AML-193 (cell line): Measurements from ENCODE around the gene SLC27A3.
A peak's percentile ranks its signal among the peaks of the same experiment; 100 is the strongest.

Experiments
- DNase-seq, 2 experiments: peaks; one replicate each; lab custom pipeline; 2025; lab: John Stamatoyannopoulos, UW

SLC27A3 gene, protein sequence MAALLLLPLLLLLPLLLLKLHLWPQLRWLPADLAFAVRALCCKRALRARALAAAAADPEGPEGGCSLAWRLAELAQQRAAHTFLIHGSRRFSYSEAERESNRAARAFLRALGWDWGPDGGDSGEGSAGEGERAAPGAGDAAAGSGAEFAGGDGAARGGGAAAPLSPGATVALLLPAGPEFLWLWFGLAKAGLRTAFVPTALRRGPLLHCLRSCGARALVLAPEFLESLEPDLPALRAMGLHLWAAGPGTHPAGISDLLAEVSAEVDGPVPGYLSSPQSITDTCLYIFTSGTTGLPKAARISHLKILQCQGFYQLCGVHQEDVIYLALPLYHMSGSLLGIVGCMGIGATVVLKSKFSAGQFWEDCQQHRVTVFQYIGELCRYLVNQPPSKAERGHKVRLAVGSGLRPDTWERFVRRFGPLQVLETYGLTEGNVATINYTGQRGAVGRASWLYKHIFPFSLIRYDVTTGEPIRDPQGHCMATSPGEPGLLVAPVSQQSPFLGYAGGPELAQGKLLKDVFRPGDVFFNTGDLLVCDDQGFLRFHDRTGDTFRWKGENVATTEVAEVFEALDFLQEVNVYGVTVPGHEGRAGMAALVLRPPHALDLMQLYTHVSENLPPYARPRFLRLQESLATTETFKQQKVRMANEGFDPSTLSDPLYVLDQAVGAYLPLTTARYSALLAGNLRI

DNA sequence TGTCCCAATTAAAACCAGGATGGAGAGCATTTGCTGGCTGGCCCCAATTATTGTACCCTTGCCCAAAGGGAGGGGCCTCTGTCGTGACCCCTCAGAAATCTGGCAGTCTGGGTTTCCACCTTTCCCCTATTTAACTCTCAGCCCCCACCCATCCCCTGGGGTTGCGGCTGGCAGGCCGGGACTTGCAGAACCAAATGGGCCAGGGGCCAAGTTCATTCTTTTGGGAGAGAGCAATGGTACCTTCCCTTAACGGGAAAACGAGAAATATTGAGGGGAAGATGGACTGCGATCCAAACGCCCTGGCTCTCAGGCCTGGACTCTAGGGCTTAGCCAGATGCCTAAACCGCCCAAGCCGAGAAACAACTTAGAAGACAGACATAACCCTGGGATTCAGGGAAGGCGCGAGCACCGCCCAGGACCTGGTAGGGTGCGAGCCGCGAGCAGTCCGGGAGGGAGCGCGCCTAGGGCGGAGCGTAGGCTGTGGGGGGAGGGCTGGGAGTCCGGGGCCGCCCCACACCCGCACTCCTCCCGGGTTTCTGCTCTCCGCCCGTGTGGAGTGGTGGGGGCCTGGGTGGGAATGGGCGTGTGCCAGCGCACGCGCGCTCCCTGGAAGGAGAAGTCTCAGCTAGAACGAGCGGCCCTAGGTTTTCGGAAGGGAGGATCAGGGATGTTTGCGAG, at the start of gene SLC27A3:
Gene SLC27A3, plus strand, starts transcription at position 628 of the 678 bp plus-strand sequence. CDS start 91 bp downstream, outside the sequence.
- no peak for DNase-seq

DNA sequence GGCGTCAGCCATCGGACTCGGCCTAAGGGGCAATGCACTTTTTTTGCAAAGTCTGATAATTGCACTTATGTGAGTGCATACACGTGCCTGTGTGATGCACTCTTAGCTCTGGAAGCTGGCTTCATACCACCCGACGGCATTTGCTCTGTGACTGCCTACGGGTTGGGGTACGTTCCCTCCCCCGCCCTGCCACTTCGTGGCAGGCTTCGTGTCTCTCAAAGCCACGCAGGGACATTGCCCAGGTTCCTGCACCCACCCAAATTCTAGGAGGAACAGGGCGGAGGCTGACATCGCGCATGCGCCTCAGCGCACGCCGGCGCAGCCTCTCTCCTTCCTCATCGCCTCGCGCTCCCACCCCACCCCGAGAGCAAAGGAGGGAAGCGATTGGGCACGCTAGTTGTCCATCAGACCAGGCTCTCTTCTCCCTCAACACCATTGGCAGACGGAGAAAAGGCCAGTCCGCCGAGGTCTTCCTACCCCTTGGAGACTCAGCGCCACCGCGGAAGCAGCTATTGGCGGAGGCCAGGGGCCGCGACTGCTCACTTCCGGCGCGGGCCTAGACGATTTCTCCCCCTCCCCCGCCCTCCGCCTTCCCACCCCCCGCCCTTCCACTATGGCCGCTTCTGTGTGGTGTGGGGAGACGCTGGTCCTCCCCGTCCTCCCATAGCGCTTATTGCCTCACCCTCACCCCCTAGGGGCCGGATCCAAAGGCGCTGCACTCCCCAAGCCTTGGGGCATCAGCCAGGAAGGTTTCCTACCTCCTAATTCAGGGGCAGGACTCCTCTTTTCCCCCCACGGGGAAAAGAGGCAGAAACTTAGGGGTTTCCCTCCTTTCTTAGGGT, 47.5 kb upstream of the SLC27A3 start, which contains the start of gene INTS3:
Gene INTS3, plus strand, starts transcription at position 588 of the 842 bp plus-strand sequence. CDS start 585 bp downstream, outside the sequence.
- DNase-seq, result peak; percentile 97 to 99

DNA sequence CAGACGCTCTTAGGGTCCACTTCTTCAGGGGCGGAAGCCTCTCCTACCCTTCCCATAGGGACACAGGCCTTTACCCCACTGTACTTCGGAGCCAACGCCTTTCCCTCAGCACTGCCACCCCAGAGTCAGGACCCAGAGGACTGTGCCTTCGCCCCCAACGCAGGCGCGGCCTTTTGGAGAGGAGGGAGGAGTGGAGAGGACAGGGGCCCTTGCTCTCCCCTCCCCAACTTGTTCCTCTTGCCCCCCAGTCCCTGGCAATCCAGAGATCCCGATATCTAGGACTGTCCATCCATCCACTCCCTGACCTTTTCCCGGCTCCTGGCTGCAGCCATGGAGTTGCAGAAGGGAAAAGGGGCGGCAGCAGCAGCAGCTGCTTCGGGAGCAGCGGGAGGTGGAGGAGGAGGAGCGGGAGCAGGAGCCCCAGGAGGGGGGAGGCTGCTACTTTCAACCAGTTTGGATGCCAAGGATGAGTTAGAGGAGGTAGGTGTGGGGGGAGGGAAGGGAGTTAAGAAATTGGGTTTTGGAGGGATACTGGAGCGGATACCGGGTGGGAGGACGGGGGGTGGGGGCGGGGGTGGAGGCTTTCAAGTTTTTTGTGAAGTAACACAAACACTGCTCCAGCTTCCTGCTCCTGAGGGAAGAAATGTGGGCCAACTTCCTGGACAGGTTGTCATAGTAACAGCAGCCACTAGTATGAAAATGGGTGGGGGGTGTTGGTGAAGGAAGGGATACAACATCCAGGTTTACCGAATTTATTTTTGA, 46.7 kb upstream of the SLC27A3 start:
- peak in 1 of 2 experiments; percentile 27 for DNase-seq

DNA sequence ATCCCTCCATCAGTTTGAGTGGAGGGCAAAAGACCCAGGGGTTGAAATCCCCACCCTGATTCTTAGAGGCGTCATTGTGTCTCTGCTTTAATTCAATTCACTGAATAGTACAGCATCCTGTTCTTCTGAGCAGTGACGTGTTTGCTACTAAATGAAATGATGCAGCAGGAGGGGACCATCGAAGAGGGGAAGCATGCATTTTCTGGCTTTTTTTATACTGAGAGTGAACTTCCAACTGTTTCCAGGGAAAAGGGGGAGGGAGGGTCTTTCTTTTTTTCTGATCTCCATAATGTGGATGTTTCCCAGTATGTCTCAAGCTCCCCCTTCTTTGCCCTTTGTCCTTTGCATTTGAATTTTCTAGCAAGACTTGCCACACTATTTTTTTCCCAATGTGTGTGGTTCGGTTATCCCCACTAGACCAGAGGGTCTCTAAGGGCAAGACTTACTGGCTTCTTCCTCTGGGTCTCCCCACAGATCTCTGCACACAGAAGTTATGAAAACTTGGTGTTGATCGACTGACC, 44.7 kb upstream of the SLC27A3 start:
- DNase-seq, result no peak

DNA sequence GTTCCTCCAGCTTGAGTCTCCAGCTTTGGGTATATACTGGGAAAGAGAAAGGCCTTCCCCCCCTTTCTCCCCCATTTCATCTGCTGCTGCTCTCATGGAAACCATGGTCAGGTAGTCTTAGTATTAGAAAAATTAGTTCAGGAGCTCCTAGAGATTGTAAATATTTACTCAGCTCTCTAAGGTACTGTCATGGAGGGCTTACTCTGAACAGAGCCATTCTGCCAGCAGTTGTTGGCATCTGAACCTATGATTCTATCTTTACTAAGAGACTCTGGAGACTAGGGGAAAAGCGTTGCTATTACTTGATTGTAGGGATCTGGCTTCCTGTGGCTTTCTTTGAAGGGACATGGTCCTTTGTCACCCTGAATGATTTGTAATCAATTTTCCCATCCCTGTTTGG, 41.2 kb upstream of the SLC27A3 start:
- no peak for DNase-seq

DNA sequence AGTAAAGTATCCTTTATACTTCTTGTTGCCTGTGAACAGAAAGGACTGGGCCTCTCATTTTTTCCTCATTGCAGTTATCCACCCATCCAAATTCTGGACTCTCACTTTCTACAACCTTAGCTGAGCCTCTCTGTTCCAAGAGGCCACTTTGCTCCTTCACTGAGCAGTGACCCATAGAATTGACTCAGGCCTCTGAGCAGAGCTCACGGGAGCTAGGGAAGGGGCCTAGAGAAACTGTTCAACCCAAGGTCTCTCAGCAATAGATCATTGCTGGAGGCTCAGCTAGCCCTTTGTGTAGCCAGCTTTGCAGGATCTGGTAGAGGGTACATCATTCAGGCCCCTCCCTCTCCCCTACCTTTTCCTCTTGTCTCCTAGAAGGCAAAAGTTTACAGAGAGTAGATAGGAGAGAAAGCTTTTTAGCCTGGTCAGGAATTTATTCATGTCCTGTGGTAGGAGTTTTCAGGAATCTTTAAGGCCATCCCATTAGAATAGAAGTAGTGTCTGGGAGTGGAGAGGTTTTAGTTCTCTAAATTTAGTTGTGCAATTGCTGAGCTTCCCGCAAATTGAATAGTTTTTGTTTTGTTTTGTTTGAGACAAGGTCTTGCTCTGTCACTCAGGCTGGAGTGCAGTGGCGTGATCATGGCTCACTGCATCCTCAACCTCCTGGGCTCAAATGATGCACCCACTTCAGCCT, 40.7 kb upstream of the SLC27A3 start:
- peak; percentile 13 to 18 for DNase-seq

DNA sequence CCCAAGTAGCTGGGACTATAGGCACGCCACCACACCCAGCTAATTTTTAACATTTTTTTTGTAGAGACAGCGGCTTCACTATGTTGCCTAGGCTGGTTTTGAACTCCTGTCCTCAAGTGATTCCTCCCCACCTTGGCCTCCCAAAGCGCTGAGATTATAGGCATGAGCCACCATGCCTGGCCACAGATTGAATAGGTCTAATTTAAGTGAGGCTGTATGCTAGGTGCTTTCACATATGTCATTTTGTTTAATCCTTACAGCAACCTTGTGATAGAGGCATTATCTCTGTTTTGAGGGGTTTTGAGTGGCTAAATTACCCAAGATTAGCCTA, 40.2 kb upstream of the SLC27A3 start:
- DNase-seq, result no peak

DNA sequence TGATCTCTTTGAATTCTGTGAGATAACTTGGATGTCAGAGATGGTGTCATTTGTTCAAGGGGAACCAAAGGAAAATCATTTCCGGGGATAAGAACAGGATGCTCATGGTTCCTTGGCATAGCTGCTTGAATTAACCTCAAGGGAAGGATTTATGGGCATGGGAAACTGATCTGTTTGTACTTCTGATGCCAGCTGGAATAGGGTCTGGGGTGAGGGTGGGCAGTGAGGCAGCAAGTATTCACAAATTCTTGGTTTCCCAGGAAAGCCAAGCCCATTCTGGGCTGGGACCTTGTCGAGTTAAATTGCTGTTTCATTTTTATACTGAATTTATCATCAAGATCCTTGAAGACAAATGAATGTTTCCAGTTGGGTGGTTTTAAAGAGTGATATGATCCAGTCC, 33.2 kb upstream of the SLC27A3 start:
- no peak for DNase-seq

DNA sequence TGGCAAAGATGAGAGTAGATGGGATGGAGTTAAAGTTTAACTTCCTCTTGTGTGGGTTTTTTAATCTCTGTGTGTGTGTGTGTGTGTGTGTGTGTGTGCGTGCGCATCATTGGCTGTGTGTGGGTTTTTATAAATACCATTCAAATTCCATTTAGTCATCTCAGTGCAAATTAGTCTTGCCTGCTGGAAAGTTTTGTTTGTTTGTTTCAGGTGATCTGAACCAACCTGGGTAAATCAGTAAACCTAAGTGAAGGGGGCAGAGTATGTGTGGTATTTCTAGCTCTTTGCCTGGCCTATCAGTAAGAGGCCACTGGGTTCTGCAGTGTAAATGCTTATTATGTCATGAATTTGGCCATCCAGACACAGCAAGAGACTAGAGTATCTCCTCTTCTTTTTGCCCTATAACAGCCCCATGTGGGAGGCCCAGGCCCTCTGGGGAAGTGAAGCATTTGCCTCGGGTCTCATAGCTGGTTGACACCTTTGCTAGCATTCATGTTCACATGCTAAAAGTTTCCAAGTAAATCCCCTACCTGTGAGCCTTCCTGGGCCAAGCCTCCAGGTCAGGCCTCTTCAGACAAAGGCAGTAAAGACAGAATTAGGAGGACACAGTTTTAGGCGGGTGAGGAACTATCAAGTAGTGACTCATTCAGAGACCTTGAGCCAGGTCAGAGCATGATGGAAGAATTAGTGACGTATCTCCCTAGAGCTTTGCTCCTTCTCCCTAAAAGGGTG, 32.6 kb upstream of the SLC27A3 start:
- no peak for DNase-seq

DNA sequence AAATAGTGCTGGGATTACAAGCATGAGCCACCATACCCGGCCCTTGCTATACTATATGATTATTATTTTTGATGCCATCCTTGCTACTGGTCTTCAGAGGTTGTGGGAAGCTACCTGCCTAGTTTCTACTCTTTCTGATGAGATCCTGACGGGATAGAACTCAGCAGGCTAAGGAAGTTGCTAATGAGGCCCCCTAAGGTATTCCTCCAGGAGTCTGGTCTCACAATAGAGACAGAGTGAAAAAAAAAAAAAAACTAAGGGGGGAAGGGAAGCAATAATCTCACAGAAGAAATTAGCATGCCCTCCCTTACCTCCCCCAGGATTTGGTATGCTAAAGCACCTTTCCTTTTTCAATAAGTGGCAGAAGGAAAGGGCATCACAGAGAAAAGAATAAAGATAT, 29.8 kb upstream of the SLC27A3 start:
- DNase-seq, result no peak

DNA sequence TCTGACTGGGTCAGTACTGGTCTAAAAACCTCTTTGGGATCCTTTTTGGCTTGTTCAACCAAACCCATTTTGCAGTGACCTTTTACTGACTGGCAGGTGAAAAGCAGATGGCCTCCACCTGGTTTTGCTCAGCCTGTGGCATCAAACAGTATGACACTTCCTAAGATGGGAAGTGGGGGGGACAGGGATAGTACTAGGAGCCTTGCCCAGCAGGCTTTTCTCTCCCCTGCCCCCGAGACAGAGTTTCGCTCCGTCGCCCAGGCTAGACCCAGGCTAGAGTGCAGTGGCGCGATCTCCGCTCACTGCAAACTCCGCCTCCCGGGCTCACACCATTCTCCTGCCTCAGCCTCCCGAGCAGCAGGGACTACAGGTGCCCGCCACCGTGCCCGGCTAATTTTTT, 29.0 kb upstream of the SLC27A3 start:
- no peak for DNase-seq

DNA sequence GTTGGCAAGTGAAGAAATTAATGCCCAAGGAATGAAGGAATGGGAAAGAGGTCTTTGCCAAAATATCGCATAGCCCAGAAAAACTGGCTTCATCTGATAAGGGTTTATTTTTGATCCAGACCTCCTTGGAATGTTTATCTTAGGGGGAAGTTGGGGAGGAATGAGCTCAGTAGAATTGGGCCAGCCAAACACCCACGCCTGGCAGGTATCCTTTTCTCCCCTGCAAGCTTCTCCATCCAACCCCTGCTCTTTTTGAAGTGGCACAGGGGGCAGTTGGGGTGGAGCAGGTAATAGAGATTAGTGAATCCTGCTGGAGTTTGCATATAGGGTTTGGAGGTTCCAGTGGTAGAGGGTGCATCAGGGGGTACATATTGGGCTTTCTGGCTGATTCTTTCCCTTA, 26.3 kb upstream of the SLC27A3 start:
- no peak for DNase-seq

DNA sequence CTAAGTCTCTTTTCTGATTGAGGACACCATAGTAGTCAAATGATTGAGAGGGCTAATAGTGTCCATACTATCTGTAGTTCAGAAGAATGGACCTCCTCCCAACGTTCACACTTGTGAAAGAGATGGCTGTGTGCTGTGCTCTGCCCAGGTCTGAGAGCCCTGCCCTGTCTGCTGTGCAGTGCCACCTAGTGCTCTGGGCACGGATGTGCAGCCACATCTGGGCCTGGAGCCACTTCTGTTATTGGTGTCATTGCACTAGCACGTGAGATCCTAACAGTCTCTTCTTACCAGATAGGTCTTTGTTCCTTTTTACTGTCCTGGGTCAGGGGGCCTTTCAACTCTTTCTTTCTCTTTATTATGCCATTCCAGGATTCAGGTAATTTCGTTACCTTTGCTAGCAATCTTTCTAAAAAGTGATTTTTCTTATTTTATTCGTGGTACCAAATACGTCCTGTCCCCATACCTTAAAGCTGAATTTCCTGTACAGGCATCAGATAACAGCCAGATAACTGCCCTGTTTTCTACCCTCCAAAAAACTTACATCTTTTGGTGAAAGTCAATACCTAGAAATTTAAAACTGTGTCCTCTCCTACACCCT, 25.7 kb upstream of the SLC27A3 start:
- peak; percentile 75 to 78 for DNase-seq

DNA sequence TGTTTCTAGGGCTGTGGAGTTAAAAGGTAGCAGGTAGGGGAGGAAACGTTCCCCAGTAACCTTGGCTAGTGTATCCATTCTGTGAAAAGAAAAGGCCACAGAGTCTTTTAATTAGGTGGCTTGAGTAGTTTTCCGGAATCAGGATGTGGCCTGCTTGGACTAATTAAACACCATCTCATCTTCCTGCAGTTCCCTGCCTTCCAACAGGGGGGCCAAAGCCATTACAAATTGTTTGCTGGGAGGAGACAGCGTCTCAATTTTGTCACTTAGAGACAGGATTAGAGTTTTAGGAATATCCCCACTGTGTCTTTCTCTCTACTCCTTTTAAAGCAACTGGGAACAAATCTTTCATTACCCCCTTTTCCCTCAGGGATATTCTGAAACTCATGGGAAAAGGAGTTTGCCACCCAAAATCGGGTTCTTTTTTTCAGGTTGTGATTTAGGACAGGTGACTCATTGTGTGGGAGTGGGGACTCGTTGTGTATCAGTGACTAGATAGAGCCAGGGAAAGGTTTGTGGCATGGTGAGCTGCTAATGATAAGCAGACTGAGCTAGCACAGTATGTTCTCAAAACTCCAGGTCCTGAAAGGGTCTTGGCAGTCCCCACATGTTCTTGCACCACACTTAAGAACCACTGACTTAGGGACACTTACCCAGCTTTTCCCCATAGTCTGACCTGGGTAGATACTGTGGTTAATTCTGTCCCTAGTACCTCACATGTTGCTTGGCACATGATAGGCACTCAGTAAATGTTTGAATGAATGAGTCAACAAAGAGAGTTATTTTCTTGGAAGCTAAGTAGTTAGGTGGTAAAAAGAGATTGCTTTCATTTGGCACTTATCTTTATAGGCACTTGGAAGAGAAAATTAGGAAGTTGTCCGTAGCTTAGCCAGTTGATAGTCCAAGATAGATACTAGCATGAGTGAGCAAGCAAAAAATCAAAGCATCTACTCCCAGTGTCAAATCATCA, 24.9 kb upstream of the SLC27A3 start:
- DNase-seq, result no peak

DNA sequence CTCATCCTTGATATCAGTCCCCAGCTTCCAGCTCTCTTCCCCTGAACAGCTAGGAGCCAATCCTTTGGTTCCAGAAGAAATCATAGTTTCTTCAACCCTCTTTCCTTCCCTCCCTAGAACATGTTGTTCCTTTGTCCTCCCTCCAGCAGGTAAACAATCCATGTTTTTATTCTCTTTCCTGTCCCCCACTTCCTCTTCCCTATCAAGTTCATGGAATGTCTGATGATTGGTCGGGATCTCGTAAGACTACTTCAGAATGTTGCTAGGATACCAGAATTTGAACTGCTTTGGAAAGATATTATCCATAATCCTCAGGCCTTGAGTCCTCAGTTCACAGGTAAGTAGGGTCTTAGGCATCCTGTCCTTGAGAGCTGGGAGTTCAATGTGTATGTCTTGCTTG, 23.1 kb upstream of the SLC27A3 start:
- DNase-seq, result no peak

DNA sequence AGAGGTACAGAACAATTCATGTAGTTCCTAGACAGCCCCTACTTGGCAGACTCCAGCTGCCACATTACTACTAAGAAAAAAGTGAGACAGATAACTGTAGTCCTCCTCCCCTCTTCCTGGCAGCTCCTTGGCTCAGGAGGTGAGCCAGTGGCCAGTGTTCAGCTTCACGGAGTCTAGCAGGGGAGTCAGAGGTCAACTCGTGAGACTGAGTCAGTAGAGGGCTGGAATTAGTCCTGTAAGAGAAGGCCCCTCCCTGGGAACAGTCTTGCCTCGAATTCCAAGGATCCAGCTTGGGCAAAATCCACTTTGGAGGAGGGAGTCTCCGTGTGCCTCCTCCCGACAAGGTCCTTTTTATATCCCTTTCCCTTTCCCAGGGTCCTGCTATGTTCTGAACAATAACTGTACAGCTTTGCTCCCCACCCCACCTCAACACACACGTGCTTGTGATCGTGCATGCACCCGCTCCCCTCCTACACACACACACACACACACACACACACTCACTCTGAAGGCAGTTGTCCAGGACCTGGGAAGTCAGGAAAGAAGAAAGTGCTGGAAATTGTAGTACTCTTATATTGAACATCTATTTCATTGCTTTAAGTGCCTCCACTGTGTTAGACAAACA, 22.5 kb upstream of the SLC27A3 start:
- DNase-seq, result no peak

DNA sequence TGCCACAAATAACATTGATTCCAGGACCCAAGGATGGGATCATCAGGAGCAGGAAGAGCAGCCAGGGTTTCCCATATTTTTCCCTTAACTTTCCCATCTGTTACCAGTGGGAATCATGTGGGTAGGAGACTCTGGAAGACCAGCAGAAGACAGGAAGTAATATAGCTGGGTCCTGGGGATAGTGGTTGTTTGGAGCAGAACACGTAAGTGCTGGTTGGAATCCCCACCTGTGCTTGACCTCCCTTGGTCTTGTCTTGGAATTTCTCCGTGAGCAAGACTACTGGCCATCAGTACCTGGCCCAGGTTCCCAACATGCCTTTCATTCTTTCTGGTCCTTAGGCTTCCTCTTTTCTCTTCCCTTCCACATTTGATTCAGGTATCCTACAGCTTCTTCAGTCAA, 20.9 kb upstream of the SLC27A3 start:
- DNase-seq, result no peak

DNA sequence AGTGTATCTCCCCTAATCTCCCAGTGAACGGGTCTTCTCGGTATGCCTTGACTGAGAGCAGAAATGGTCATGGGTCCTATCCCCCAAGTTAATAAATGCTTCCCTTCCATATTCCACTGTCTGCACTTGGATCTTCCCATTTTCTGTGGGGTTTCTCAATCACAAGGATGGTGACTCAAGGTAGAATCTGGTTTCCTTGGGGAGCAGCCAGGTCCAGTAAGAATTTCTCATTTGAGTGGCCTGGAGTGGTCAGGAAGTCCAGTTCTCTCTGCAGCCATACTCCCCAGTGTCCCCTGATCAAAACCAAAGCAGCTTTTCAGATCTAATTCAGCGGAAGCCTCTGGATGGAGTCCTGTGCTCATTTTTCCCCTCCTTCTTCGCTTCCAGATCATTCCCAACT, 14.8 kb upstream of the SLC27A3 start:
- no peak for DNase-seq
